ENCODE results near the gene CHID1.

GRCh38 chr11:844693-845644 is 65.6 kb downstream of the CHID1 start:
- TF ChIP-seq EZH2 (IDR thresholded peaks at IDR 0.05; ENCODE audit: insufficient read depth, poor library complexity, severe bottlenecking) (no peak), EZH2phosphoT487 (IDR thresholded peaks at IDR 0.05; ENCODE audit: insufficient read depth, low read depth) (no peak)
